Measurements from ENCODE around the gene RTL1. TPM values are rescaled to one million over a fixed set of nuclear protein-coding genes. Genes with fewer than 3 reads are reported as not detected.

Gene RTL1
- total RNA-seq, 1 donor from 2014 or later, result not detected

- no peak for DNase-seq
- Mint-ChIP-seq H3K27me3 (ENCODE audit: unreplicated experiment) (peaks cover 4% of the 10 kb centered on the region), H3K4me3 (ENCODE audit: unreplicated experiment) (no peak overlapping the region), H3K4me1 (ENCODE audit: low read depth, unreplicated experiment) (peaks cover 35% of the 10 kb centered on the region), H3K9me3 (ENCODE audit: unreplicated experiment) (peaks cover 3% of the 10 kb centered on the region), H3K27ac (ENCODE audit: unreplicated experiment) (no peak overlapping the region), H3K36me3 (ENCODE audit: unreplicated experiment) (no peaks in the 10 kb centered on the region)
- TF ChIP-seq, protein P1, sequence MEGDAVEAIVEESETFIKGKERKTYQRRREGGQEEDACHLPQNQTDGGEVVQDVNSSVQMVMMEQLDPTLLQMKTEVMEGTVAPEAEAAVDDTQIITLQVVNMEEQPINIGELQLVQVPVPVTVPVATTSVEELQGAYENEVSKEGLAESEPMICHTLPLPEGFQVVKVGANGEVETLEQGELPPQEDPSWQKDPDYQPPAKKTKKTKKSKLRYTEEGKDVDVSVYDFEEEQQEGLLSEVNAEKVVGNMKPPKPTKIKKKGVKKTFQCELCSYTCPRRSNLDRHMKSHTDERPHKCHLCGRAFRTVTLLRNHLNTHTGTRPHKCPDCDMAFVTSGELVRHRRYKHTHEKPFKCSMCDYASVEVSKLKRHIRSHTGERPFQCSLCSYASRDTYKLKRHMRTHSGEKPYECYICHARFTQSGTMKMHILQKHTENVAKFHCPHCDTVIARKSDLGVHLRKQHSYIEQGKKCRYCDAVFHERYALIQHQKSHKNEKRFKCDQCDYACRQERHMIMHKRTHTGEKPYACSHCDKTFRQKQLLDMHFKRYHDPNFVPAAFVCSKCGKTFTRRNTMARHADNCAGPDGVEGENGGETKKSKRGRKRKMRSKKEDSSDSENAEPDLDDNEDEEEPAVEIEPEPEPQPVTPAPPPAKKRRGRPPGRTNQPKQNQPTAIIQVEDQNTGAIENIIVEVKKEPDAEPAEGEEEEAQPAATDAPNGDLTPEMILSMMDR (IDR thresholded peaks at IDR 0.05; ENCODE audit: partially characterized antibody, unreplicated experiment), result no peak
Observed at GRCh38 chr14:100838493-100839314, 64.8 kb downstream of the RTL1 start.

GRCh38 chr14:100837805-100838350, 65.6 kb downstream of the RTL1 start:
- TF ChIP-seq, protein P1 (IDR thresholded peaks at IDR 0.05; ENCODE audit: partially characterized antibody, unreplicated experiment), result no peak
- Mint-ChIP-seq H3K27me3 (ENCODE audit: unreplicated experiment) (peaks cover 2% of the 10 kb centered on the region), H3K4me3 (ENCODE audit: unreplicated experiment) (no peak overlapping the region), H3K27ac (ENCODE audit: unreplicated experiment) (no peak overlapping the region), H3K36me3 (ENCODE audit: unreplicated experiment) (no peaks in the 10 kb centered on the region), H3K9me3 (ENCODE audit: unreplicated experiment) (peaks cover 6% of the 10 kb centered on the region), H3K4me1 (ENCODE audit: low read depth, unreplicated experiment) (peaks cover 29% of the 10 kb centered on the region)
- DNase-seq, result no peak

DNA sequence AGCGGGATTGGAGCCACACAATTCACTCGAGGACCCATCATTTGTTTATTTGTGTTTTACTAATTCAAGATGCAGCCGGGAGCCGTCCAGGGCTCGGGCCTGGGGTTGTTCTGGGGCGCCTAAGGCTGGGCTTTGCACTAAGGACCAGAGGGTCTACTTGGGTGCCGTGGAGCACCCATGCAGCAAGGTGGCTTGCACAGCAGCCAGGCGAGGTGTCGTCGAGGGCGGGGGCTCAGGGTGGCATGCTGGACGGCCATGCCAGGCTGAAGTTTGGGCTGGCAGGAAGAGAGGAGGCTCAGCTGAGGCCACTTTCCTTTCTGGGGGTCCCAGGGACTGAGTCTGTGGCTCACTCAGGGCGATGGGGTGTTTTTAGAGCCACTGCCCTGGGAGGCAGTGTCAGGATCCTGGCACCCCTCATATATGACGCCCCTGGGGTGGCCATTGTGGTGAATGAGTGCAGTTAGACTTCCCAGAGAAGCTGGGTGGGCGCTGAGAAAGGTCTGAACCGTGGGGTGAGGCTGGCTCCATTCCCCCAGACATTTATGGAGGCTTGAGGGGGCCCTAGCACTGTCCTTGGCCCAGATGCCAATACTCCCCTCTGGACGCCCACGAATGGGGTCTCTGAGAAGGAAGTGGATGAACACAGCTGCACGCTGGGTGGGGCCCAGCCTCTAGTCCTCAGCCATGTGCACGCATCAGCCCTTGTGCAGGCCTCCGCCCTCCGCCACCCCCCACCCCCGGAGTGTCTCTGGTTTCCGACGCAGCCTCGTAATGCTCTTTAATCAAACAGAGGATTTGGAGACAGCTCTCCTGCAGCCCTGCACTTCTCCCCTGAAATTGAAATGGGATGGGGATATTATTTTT, 66.3 kb downstream of the RTL1 start:
- no peak for DNase-seq
- Mint-ChIP-seq H3K4me1 (ENCODE audit: low read depth, unreplicated experiment) (peaks cover 22% of the 10 kb centered on the region), H3K27me3 (ENCODE audit: unreplicated experiment) (peaks cover 2% of the 10 kb centered on the region), H3K4me3 (ENCODE audit: unreplicated experiment) (no peak overlapping the region), H3K36me3 (ENCODE audit: unreplicated experiment) (no peaks in the 10 kb centered on the region), H3K27ac (ENCODE audit: unreplicated experiment) (no peak overlapping the region), H3K9me3 (ENCODE audit: unreplicated experiment) (peaks cover 6% of the 10 kb centered on the region)
- TF ChIP-seq, protein P1 (IDR thresholded peaks at IDR 0.05; ENCODE audit: partially characterized antibody, unreplicated experiment), result no peak

GRCh38 chr14:100836311-100836805, 67.2 kb downstream of the RTL1 start:
- Mint-ChIP-seq H3K9me3 (ENCODE audit: unreplicated experiment) (peaks cover 6% of the 10 kb centered on the region), H3K4me1 (ENCODE audit: low read depth, unreplicated experiment) (peaks cover 26% of the 10 kb centered on the region), H3K27me3 (ENCODE audit: unreplicated experiment) (peaks cover 2% of the 10 kb centered on the region), H3K27ac (ENCODE audit: unreplicated experiment) (no peak overlapping the region), H3K4me3 (ENCODE audit: unreplicated experiment) (no peak overlapping the region), H3K36me3 (ENCODE audit: unreplicated experiment) (no peaks in the 10 kb centered on the region)
- no peak for DNase-seq
- TF ChIP-seq, protein P1 (IDR thresholded peaks at IDR 0.05; ENCODE audit: partially characterized antibody, unreplicated experiment), result no peak

All from glutamatergic neuron (in vitro differentiated cells).